SU-DHL-6 (cell line): ENCODE measurements around the gene RIPK4.

Source experiments
- H2AFZ ChIP-seq: fragments of 200-600 bp; sonication (generic); 2 replicates; pipeline ENCODE4 v1.6.1; 2014; ENCODE audit warnings: low read depth, mild to moderate bottlenecking, moderate library complexity, mixed read lengths, antibody characterized with exemption, low read length; ENCODE audit not compliant: severe bottlenecking
- H3F3A ChIP-seq: fragments of 200-600 bp; shearing (Covaris generic); 2 replicates; pipeline ENCODE4 v1.6.0; 2016; ENCODE audit warnings: antibody characterized with exemption, mild to moderate bottlenecking; ENCODE audit not compliant: insufficient read depth
- H3K27ac ChIP-seq: fragments of 200-600 bp; sonication (generic); 2 replicates; pipeline ENCODE4 v1.5.1; 2016; ENCODE audit warnings: low read depth, mild to moderate bottlenecking, low read length, moderate library complexity, mixed read lengths
- H3K27me3 ChIP-seq: fragments of 200-600 bp; sonication (generic), shearing (Covaris generic); 2 replicates; pipeline ENCODE4 v1.6.0; 2014; ENCODE audit warnings: mild to moderate bottlenecking, low read length
- H3K36me3 ChIP-seq: fragments of 200-600 bp; sonication (generic); 2 replicates; pipeline ENCODE4 v1.6.1; 2014; ENCODE audit warnings: mild to moderate bottlenecking, low read length, mixed read lengths
- H3K4me2 ChIP-seq: fragments of 300-600, 200-600 bp; shearing (Covaris generic), sonication (generic); 2 replicates; pipeline ENCODE4 v1.6.0; 2014; ENCODE audit warnings: low read length, low read depth, mild to moderate bottlenecking; ENCODE audit not compliant: poor library complexity, severe bottlenecking
- H3K4me3 ChIP-seq: fragments of 200-600 bp; sonication (generic); 2 replicates; pipeline ENCODE4 v1.5.1; 2014; ENCODE audit warnings: antibody characterized with exemption, low read length, mild to moderate bottlenecking, mixed read lengths; ENCODE audit not compliant: insufficient read depth, poor library complexity, severe bottlenecking
- H3K79me2 ChIP-seq: fragments of 200-600 bp; sonication (generic); 2 replicates; pipeline ENCODE4 v1.6.1; 2014; ENCODE audit warnings: mild to moderate bottlenecking, low read length, moderate library complexity; ENCODE audit not compliant: insufficient read depth
- H3K9ac ChIP-seq: fragments of 200-600 bp; sonication (generic); 2 replicates; pipeline ENCODE4 v1.7.0; 2014; ENCODE audit warnings: mild to moderate bottlenecking, low read length
- H3K9me2 ChIP-seq: fragments of 200-600 bp; sonication (generic); replicated peaks from 2 replicates; pipeline ENCODE4 v1.6.1; 2014; ENCODE audit warnings: low read length; ENCODE audit not compliant: insufficient read depth
- H3K9me3 ChIP-seq: fragments of 200-600 bp; sonication (generic); 2 replicates; pipeline ENCODE4 v1.6.1; 2014; ENCODE audit warnings: low read length, mixed read lengths; ENCODE audit not compliant: insufficient read depth
- H4K20me1 ChIP-seq: fragments of 200-600 bp; sonication (generic); 2 replicates; pipeline ENCODE4 v1.6.1; 2014; ENCODE audit warnings: low read depth, mild to moderate bottlenecking, antibody characterized with exemption, low read length, moderate library complexity, mixed read lengths
- EZH2phosphoT487 ChIP-seq: fragments of 200-600 bp; sonication (generic), shearing (Covaris generic); conservative IDR thresholded peaks from 2 replicates; pipeline ENCODE4 v1.6.1; 2018; ENCODE audit warnings: mild to moderate bottlenecking, antibody characterized with exemption, low read length, moderate library complexity, mixed read lengths
- TF ChIP-seq, protein P1 (sequence below): fragments of 200-600 bp; sonication (generic); IDR thresholded peaks from one replicate; pipeline ENCODE4 v1.5.1; 2017; ENCODE audit warnings: antibody characterized with exemption, mild to moderate bottlenecking, low read length, moderate library complexity; ENCODE audit not compliant: insufficient read depth, poor library complexity, severe bottlenecking

The RIPK4 gene

DNA sequence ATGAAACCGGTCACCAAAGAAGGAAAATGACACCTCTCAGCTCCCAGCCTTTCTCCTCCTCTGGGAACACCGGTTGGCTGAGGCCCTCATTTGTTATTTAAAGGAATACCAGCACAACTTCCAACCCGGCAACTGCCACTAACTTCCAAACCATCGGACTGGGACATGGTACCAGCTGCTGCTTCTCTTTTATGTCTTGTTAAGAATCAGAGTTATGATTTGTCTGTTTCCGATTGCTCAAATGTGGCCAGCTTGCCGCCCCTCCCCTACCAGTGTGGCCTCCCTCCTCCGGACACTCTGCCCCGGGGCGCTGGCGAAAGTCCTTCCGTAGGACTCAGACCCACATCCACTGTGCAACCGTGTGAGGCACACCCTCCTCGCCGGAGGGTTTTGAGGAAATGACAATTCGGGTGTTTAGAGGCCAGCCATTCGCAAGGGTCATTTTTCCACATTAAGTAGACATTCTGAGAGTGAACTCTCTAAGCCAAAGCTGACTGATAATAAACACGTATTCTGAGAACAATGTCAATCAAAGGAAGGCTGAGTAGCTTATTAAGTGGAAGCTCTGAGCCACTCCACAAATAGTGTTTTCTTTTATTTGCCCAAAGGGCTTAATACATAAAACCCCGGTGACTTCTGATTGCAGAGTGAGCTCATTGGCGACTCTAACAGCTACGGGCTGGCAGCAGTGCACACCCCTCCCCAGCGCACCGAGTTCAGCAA is 5.5 kb downstream of the RIPK4 start:
- Histone ChIP-seq H4K20me1 (no peaks in the 10 kb centered on the region), H3K4me2 (no peak overlapping the region), H3K9ac (no peak overlapping the region), H3K4me3 (no peak overlapping the region), H3K27me3 (no peaks in the 10 kb centered on the region), H3K36me3 (no peaks in the 10 kb centered on the region), H3K9me2 (no peaks in the 10 kb centered on the region), H3K9me3 (no peaks in the 10 kb centered on the region), H3K27ac (no peak overlapping the region), H3K79me2 (no peaks in the 10 kb centered on the region), H3F3A (no peaks in the 10 kb centered on the region), H2AFZ (no peak overlapping the region)
- TF ChIP-seq, protein P1, sequence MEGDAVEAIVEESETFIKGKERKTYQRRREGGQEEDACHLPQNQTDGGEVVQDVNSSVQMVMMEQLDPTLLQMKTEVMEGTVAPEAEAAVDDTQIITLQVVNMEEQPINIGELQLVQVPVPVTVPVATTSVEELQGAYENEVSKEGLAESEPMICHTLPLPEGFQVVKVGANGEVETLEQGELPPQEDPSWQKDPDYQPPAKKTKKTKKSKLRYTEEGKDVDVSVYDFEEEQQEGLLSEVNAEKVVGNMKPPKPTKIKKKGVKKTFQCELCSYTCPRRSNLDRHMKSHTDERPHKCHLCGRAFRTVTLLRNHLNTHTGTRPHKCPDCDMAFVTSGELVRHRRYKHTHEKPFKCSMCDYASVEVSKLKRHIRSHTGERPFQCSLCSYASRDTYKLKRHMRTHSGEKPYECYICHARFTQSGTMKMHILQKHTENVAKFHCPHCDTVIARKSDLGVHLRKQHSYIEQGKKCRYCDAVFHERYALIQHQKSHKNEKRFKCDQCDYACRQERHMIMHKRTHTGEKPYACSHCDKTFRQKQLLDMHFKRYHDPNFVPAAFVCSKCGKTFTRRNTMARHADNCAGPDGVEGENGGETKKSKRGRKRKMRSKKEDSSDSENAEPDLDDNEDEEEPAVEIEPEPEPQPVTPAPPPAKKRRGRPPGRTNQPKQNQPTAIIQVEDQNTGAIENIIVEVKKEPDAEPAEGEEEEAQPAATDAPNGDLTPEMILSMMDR, result no peak
- no peak for TF ChIP-seq EZH2phosphoT487

GRCh38 chr21:41760411-41760810 is 6.4 kb downstream of the RIPK4 start:
- Histone ChIP-seq H3K36me3 (no peaks in the 10 kb centered on the region), H3K4me2 (no peak overlapping the region), H3K9me2 (no peaks in the 10 kb centered on the region), H3K9ac (no peak overlapping the region), H3K27ac (no peak overlapping the region), H3K27me3 (no peaks in the 10 kb centered on the region), H4K20me1 (no peaks in the 10 kb centered on the region), H3K79me2 (no peaks in the 10 kb centered on the region), H3K4me3 (no peak overlapping the region), H2AFZ (no peak overlapping the region), H3F3A (no peaks in the 10 kb centered on the region), H3K9me3 (no peaks in the 10 kb centered on the region)
- no peak for TF ChIP-seq EZH2phosphoT487
- TF ChIP-seq, protein P1, result no peak

DNA sequence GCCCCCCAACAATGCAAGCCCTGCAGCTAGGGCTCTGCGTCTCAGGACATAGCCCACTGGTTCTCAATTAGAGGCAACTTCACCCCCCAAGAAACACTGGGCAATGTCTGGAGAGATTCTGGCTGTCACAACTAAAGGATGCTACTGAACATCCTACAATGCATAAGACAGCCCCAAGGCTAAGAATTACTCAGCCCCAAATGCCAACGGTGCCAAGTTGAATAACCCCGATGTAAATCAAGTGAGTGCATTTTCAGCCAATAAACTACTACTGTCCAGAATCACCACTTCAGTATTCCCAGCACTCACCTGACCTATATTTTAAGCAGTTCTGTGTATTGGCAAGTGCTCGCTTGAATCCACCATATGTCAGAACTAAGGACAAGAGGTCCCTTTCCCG is 6.9 kb downstream of the RIPK4 start:
- no peaks in the 10 kb centered on the region for H3F3A ChIP-seq

More for the DNA sequence above, 6.9 kb downstream of the RIPK4 start:
- Histone ChIP-seq H3K36me3 (no peaks in the 10 kb centered on the region), H3K27ac (no peak overlapping the region), H3K9me3 (no peaks in the 10 kb centered on the region), H2AFZ (no peak overlapping the region), H3K79me2 (no peaks in the 10 kb centered on the region), H3K27me3 (no peaks in the 10 kb centered on the region), H3K9me2 (no peaks in the 10 kb centered on the region), H3K4me3 (no peak overlapping the region), H4K20me1 (no peaks in the 10 kb centered on the region), H3K9ac (no peak overlapping the region), H3K4me2 (no peak overlapping the region)
- TF ChIP-seq EZH2phosphoT487, result no peak
- TF ChIP-seq, protein P1, result no peak
